ENCODE results near the gene KRTAP5-11. TPM values are rescaled to one million over a fixed set of nuclear protein-coding genes. Genes with fewer than 3 reads are reported as not detected.

The KRTAP5-11 gene
- total and polyA plus RNA-seq, 2 experiments from 2014 or later, result not detected

DNA sequence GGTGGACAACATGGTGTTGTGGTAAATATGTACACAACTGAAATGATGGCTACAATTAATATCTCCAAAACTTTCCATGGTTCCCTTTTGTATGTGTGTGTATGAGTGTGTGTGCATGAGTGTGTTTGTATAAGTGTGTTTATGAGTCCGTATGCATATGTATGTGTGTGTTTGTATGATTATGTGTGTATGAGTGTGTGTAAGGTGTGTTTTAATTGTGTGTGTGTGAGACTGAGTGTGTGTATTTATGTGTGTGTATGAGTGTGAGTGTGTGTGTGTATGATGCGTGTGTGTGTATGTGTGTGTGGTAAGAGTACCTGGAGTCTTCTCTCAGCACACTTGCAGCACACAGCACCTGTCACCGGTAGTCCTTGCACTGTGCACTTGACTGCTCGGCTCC lies 26.7 kb downstream of the KRTAP5-11 start:
- no peaks in the 10 kb centered on the region for H3K4me1 ChIP-seq (ENCODE audit: insufficient read depth)
- no peak overlapping the region for H3K4me2 ChIP-seq
- peaks cover 34% of the 10 kb centered on the region for H3K9me3 Mint-ChIP-seq
- H3K36me3 Mint-ChIP-seq (ENCODE audit: low read depth), result peaks cover 9% of the 10 kb centered on the region; the same call in 2 of the 3 replicates
- peaks cover 5% of the 10 kb centered on the region for H3K4me1 Mint-ChIP-seq
- H3K27ac Mint-ChIP-seq, result no peak overlapping the region
- H3K4me3 ChIP-seq, result no peak overlapping the region
- peaks cover 2% of the 10 kb centered on the region for H3K27me3 Mint-ChIP-seq (ENCODE audit: insufficient read depth, low read depth, poor library complexity)
- H3K27me3 ChIP-seq (ENCODE audit: insufficient read depth), result no peaks in the 10 kb centered on the region
- H3K4me3 Mint-ChIP-seq, result no peak overlapping the region
- no peak for TF ChIP-seq REST (IDR thresholded peaks at IDR 0.05; ENCODE audit: unreplicated experiment)
- TF ChIP-seq, protein P1, sequence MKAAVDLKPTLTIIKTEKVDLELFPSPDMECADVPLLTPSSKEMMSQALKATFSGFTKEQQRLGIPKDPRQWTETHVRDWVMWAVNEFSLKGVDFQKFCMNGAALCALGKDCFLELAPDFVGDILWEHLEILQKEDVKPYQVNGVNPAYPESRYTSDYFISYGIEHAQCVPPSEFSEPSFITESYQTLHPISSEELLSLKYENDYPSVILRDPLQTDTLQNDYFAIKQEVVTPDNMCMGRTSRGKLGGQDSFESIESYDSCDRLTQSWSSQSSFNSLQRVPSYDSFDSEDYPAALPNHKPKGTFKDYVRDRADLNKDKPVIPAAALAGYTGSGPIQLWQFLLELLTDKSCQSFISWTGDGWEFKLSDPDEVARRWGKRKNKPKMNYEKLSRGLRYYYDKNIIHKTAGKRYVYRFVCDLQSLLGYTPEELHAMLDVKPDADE (IDR thresholded peaks at IDR 0.05), result no peak
- no peak for TF ChIP-seq ZNF331 (CRISPR knock-in tag; IDR thresholded peaks at IDR 0.05; ENCODE audit: low read depth)
- no peak for TF ChIP-seq EZH2 (IDR thresholded peaks at IDR 0.05; ENCODE audit: low read depth, unreplicated experiment)
- no peak for TF ChIP-seq JUNB (IDR thresholded peaks at IDR 0.05; ENCODE audit: unreplicated experiment)
- TF ChIP-seq, protein P2, sequence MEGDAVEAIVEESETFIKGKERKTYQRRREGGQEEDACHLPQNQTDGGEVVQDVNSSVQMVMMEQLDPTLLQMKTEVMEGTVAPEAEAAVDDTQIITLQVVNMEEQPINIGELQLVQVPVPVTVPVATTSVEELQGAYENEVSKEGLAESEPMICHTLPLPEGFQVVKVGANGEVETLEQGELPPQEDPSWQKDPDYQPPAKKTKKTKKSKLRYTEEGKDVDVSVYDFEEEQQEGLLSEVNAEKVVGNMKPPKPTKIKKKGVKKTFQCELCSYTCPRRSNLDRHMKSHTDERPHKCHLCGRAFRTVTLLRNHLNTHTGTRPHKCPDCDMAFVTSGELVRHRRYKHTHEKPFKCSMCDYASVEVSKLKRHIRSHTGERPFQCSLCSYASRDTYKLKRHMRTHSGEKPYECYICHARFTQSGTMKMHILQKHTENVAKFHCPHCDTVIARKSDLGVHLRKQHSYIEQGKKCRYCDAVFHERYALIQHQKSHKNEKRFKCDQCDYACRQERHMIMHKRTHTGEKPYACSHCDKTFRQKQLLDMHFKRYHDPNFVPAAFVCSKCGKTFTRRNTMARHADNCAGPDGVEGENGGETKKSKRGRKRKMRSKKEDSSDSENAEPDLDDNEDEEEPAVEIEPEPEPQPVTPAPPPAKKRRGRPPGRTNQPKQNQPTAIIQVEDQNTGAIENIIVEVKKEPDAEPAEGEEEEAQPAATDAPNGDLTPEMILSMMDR (conservative IDR thresholded peaks at IDR 0.05; ENCODE audit: low read depth in 2 of 2), result no peak
- no peak for TF ChIP-seq CREB1 (CRISPR knock-in tag; IDR thresholded peaks at IDR 0.05; ENCODE audit: low read depth)
- TF ChIP-seq ZNF114 (CRISPR knock-in tag; IDR thresholded peaks at IDR 0.05), result no peak
- no peak for TF ChIP-seq POLR2AphosphoS5 (IDR thresholded peaks at IDR 0.05; ENCODE audit: low read depth)
- TF ChIP-seq STAT1 (IDR thresholded peaks at IDR 0.05; ENCODE audit: unreplicated experiment), result no peak
- no peak for TF ChIP-seq EZH2phosphoT487 (IDR thresholded peaks at IDR 0.05; ENCODE audit: unreplicated experiment)
- no peak for TF ChIP-seq NANOG (IDR thresholded peaks at IDR 0.05; ENCODE audit: borderline replicate concordance)
- TF ChIP-seq ZNF462 (CRISPR knock-in tag; IDR thresholded peaks at IDR 0.05), result no peak
- no peak overlapping the region for H3K27ac ChIP-seq (ENCODE audit: low read depth)
- H4K20me1 ChIP-seq (replicated peaks; ENCODE audit: insufficient read depth), result no peaks in the 10 kb centered on the region
- no peaks in the 10 kb centered on the region for H3K79me2 ChIP-seq (replicated peaks; ENCODE audit: insufficient read depth)
- no peaks in the 10 kb centered on the region for H3K9me2 ChIP-seq (ENCODE audit: insufficient read depth)
- peaks cover 3% of the 10 kb centered on the region; the same call in 1 of the 2 replicates for H3K36me3 ChIP-seq (ENCODE audit: insufficient read depth)
- no peak for ATAC-seq
- DNase-seq (ENCODE audit: low spot score), result no peak
- no peaks in the 10 kb centered on the region for H3F3A ChIP-seq (replicated peaks; ENCODE audit: low read depth)
- no peak overlapping the region for H2AFZ ChIP-seq
